GM21619 (cell line): ENCODE data around the gene HSD11B1.
A peak's percentile ranks its signal among the peaks of the same experiment; 100 is the strongest.
"Not testable (repeated sequence)": the region's sequence is repeated elsewhere in the genome, so short reads cannot be mapped to it uniquely, and the experiment has no call there.

ENCODE experiments used
- ATAC-seq: cut with Tn5 transposase; IDR thresholded peaks from one replicate; pipeline ENCODE4 v1.9.1; 2021; ENCODE audit not compliant: unreplicated experiment

Gene HSD11B1

GRCh38 chr1:209689477-209689876, 15.2 kb upstream of the HSD11B1 start:
- no peak for ATAC-seq

GRCh38 chr1:209691237-209691636, 13.4 kb upstream of the HSD11B1 start:
- no peak for ATAC-seq

DNA sequence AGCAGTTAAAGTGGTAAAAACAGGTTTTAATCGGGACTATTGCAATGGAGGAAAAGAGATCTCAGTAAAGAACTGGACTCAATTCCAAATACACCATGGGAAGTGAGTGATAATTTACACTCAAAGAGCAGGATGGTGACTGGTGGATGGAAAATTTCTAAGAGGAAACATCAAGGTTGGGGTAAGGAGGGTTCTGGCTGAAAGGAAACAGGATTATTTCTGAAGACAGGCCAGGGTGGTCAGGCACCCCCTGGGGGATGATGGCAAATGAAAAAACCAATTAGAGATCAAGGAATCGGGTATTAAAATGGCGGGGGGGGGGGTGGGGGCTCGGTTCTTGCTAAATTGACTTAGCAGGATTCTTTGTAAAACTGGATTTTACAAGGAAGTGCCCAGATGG, 12.3 kb upstream of the HSD11B1 start:
- ATAC-seq, result no peak

DNA sequence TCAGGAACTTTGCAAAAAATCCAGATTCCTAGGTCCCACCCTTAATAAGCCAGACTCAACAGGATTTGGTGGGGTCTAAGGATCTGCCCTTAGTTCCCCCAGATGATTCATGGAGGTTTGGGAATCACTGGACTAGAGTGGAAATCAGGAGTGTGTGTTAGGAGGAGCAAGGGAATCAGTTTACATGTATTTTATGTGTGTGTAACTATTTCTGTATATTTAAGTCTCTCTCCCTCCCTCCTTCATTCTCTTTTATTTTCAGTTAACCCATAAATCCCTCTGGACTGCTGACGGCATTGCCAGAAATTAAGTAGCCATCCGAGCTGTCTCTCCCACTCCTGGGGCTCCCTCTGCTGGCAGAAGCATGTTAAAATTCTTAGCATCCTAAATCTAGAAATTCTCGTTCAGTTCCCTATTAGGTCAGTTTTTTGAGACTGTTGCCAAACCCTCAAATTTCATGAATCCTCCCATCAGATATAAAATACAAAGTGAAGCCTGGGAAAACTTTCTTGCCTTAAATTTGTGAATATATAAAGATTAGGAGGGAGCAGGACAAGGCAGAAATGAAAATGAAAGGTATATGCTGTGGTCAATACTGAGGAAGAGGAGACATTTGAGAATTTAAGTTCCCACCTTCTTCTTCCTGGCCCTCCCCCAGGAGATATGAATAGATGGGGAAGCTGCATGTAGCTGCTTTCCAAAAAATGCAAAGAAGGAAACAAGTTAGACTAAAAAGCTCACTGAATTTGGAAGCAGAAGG, 11.7 kb upstream of the HSD11B1 start:
- ATAC-seq, result peak; percentile 80

DNA sequence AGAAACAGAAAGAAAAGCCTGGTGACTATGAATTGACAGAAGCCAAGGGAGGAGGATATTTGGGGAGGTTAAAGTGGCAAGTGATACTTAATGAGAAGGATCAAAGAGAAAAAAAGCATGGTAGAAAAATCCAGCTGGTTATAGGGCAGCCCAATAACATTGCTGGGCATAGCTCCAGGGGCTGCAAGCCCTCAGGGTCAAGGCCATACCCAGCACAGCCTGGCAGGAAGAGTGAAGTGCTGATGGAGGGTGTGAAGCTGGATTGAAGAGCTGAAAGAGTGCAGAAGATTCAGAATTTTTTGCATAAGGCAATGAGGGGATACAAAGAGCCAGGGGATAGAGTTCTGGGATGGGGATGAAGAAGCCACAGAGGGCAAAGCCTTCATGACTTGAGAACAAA, 8.0 kb upstream of the HSD11B1 start:
- no peak for ATAC-seq

- ATAC-seq, result no peak
These were observed 7.5 kb upstream of the HSD11B1 start for GRCh38 chr1:209697126-209697525.

DNA sequence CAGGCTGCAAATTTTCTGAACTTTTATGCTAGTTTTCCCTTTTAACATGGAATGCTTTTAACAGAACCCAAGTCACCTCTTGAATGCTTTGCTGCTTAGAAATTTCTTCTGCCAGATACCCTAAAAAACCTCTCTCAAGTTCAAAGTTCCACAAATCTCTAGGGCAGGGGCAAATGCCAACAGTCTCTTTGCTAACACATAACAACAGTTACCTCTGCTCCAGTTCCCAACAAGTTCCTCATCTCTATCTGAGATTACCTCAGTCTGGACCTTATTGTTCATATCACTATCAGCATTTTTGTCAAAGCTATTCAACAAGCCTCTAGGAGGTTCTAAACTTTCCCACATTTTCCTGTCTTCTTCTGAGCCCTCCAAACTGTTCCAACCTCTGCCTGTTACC, 4.0 kb upstream of the HSD11B1 start:
- ATAC-seq, result not testable (repeated sequence)

- no peak for ATAC-seq
These were observed 1.8 kb upstream of the HSD11B1 start for GRCh38 chr1:209702832-209703231.

- ATAC-seq, result no peak
These were observed 677 bp upstream of the HSD11B1 start for GRCh38 chr1:209703834-209704504.

DNA sequence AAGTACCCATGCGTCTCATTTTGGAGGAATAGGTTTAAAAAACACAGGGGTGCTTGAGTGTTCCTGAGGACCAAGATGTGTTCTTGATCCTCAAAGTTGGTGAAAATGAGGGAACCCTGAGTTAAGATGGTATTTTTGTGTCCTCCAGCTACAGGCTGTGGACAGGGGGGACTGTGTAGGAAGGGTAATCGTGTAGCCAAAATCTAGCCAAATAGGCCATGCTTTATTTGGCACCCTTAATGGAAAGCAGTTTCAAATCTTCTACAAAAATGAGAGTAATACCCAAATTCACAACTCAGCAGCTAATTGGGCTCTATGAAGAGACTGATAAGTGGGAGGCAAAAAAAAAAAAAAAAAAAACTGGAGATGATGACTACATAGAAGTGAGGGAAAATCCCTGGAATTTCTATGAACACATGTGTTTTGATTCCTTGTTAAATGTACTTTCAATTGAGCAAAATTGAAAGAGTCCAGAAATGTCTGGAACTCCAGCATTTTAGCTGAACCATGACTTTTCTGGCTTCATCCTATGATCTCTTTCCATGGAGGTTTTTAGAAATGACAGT, 470 bp downstream of the HSD11B1 start:
- ATAC-seq, result no peak

DNA sequence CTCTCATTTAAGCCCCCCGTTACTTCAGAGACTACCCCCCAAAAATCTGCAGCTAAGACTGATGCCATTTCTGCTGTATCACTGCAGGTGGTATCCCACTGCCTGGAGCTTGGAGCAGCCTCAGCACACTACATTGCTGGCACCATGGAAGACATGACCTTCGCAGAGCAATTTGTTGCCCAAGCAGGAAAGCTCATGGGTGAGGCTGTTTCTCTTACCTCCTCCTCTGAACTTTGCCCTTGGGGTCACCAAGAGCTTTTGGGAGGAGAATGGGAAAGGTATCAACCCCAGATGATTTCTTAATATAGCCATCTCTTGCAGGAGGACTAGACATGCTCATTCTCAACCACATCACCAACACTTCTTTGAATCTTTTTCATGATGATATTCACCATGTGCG, 2.0 kb downstream of the HSD11B1 start:
- no peak for ATAC-seq

DNA sequence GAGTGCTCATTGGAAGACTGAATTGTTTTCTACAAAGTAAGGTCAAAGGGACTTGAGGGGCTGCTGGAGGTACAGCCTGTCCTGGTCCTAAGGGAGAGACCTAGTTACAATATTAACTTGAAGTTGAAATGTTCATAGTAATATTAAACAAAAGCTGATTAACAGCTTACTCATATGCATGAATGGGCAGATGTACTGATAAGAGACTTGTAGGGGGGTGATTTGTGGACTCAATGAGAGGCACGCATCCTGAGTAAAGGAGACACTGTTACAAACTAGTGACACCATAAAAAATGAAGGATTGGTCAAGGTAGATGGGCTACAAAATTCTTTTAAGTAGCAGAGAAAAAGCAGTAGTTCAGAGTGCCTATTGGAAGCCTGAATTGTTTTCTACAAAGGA, 2.7 kb downstream of the HSD11B1 start:
- ATAC-seq, result no peak

GRCh38 chr1:209708297-209708696, 3.7 kb downstream of the HSD11B1 start:
- no peak for ATAC-seq

- peak; percentile 73 for ATAC-seq
These were observed 5.4 kb downstream of the HSD11B1 start for GRCh38 chr1:209710093-209710492.

DNA sequence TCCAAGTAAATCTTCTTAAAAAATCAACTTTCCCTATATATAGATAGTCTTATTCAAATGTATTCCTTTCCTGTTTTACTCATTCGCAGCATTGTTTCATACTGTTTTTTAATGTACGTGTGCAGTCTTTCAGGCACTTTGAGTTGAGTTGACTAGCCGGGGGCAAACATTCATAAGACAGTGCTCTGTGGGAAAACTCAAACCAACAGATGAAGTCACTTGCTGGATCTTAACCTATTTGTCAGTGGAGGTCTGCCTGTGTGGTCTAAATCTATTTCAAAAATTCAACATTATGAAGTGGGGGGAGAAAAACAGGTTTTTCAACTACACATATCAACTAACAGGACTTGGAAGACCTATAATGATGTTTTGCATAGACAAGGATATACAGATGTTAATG, 6.2 kb downstream of the HSD11B1 start:
- ATAC-seq, result no peak

DNA sequence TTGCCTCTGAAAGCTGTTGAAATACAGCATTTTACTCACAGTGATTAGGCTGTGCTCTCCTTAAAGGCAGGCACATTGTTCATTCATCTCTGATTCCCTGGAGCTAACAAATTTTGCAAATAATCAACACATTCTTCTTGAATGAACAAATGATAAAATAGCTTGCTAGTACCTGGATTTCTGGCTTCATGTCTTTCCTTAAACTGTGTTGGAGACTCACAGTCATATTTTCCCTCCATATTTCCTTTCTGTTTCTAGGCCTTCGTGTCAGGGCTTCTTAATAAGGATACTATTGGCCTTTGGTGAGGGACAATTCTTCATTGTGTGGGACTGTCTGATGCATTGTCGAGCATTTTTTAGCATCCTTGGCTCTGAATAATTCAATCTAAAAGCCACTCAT, 9.7 kb downstream of the HSD11B1 start:
- no peak for ATAC-seq

GRCh38 chr1:209715314-209715713, 10.7 kb downstream of the HSD11B1 start:
- no peak for ATAC-seq

DNA sequence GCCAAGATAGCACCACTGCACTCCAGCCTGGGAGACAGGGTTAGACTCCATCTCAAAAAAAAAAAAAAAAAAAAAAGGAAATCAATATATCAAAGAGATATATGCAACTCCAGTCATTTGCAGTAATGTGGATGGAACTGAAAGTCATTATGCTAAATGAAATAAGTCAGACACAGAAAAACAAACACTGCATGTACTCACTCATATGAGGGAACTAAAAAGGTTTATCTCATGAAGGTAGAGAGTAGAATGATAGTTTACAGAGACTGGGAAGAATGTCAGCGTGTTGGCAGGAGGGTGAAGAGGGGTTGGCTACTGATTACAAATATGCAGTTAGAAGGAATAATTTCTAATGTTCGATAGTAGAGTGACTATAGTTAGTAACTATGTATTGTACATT, 13.2 kb downstream of the HSD11B1 start:
- no peak for ATAC-seq

DNA sequence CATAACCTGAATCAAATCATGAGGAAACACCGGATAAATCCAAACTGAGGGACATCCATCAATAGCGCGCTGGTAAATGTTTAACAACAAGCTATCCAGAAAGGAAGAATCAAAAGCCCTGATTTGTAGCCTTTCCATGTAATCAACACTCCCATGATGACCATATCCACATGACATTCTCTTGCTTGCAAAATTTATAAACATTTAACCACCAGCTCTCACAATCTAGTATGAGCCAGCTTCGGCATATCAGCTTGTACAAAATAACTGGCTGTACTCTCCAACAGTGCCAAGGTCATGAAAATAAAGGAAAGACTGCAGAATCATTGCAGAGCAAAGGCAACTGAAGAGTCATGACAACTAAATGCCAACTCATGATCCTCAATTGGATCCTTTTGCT, 15.7 kb downstream of the HSD11B1 start:
- ATAC-seq, result no peak

- ATAC-seq, result no peak
These were observed 16.2 kb downstream of the HSD11B1 start for GRCh38 chr1:209720826-209721225.

DNA sequence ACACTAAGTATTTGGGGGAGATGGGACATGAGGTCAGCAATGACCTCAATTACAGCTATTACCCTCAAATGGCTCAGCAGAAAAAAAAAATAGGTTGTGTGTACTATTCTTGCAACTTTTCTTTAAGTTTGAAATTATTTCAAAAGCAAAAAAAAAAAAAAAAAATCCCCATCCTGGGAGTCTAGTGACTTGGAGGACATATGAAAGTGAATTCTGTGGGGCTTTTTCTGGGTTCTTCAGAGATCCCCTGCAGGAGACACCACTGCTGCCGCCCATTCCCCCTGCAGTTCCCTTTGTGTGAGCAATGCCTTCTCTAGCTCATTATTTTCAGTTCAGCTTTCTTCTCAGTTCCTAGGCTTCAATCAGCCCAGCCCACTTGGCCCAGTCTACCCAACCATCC, 16.7 kb downstream of the HSD11B1 start:
- ATAC-seq, result no peak

DNA sequence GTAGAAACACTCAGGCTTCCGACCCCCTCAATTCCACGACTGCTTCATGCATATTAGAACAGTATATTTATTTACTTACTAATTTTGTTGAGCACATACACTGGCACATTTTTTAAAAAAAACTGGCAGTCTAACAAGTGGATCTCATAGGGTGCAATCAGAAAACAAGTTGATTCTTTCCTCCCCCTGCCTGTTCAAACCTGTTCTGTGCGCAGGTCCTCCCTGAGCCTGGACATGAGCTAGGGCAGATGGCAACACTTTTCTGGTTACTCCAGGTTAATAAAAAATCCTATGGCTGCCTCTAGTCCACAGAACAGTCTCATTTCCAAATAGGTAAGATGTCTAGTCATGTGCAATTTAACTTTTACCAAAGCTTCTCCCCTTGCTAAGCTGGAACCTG, 18.6 kb downstream of the HSD11B1 start:
- no peak for ATAC-seq
